GM23248 (cell line): Measurements from ENCODE around the gene TOP3A. TPM values are rescaled to one million over a fixed set of nuclear protein-coding genes. Genes with fewer than 3 reads are reported as not detected.

Experiments
- DNase-seq: peaks from one replicate; pipeline ENCODE4 v3.0.0-alpha.2; 2015
- H2AFZ ChIP-seq: fragments of 200-600 bp; sonication (generic); 2 replicates; pipeline ENCODE4 v1.6.1; 2016; ENCODE audit warnings: antibody characterized with exemption
- H3F3A ChIP-seq: fragments of 200-600 bp; sonication (generic); 2 replicates; pipeline ENCODE4 v1.6.1; 2016; ENCODE audit warnings: mild to moderate bottlenecking, antibody characterized with exemption, mixed run types; ENCODE audit not compliant: insufficient read depth
- H3K27ac ChIP-seq: fragments of 200-600 bp; sonication (generic); 2 replicates; pipeline ENCODE4 v1.5.1; 2016; ENCODE audit warnings: mild to moderate bottlenecking
- H3K27me3 ChIP-seq: fragments of 200-600 bp; sonication (generic); replicated peaks from 2 replicates; pipeline ENCODE4 v1.6.1; 2016; ENCODE audit warnings: mild to moderate bottlenecking; ENCODE audit not compliant: insufficient read depth
- H3K36me3 ChIP-seq: fragments of 200-600 bp; sonication (generic); 2 replicates; pipeline ENCODE4 v1.6.1; 2016; ENCODE audit warnings: low read depth, mild to moderate bottlenecking
- H3K4me1 ChIP-seq: fragments of 200-600 bp; sonication (generic); 2 replicates; pipeline ENCODE4 v1.6.1; 2016; ENCODE audit warnings: mild to moderate bottlenecking; ENCODE audit not compliant: insufficient read depth
- H3K4me2 ChIP-seq: fragments of 200-600 bp; sonication (generic); one replicate; pipeline ENCODE4 v1.6.1; 2016; ENCODE audit warnings: mild to moderate bottlenecking; ENCODE audit not compliant: unreplicated experiment
- H3K4me3 ChIP-seq: fragments of 200-600 bp; sonication (generic); 2 replicates; pipeline ENCODE4 v1.5.1; 2016; ENCODE audit warnings: mild to moderate bottlenecking
- H3K79me2 ChIP-seq: fragments of 200-600 bp; sonication (generic); 2 replicates; pipeline ENCODE4 v1.6.1; 2016; ENCODE audit warnings: mild to moderate bottlenecking; ENCODE audit not compliant: insufficient read depth
- H3K9ac ChIP-seq: fragments of 200-600 bp; sonication (generic); 2 replicates; pipeline ENCODE4 v1.6.1; 2016; ENCODE audit warnings: mild to moderate bottlenecking
- H3K9me2 ChIP-seq: fragments of 200-600 bp; sonication (generic); 2 replicates; pipeline ENCODE4 v1.6.1; 2016; ENCODE audit warnings: mixed run types, mild to moderate bottlenecking, moderate library complexity; ENCODE audit not compliant: insufficient read depth
- H3K9me3 ChIP-seq: fragments of 200-600 bp; sonication (generic); one replicate; pipeline ENCODE4 v1.6.1; 2017; ENCODE audit warnings: low read depth
- H4K20me1 ChIP-seq: fragments of 200-600 bp; sonication (generic); 2 replicates; pipeline ENCODE4 v1.6.0; 2016; ENCODE audit not compliant: insufficient read depth
- EZH2 ChIP-seq: fragments of 200-600 bp; sonication (generic); IDR thresholded peaks from 2 replicates; pipeline ENCODE4 v1.6.1; 2018; ENCODE audit warnings: antibody characterized with exemption, mild to moderate bottlenecking; ENCODE audit not compliant: insufficient read depth, poor library complexity, severe bottlenecking
- EZH2phosphoT487 ChIP-seq: fragments of 200-600 bp; sonication (generic); IDR thresholded peaks from 2 replicates; pipeline ENCODE4 v1.6.1; 2018; ENCODE audit warnings: antibody characterized with exemption, moderate library complexity, mild to moderate bottlenecking, low read depth; ENCODE audit not compliant: insufficient read depth
- WGBS, 2 experiments: methylation state at CpG; one replicate each; pipeline ENCODE4 v1.1.6; 2015 to 2017; ENCODE audit warnings: low lambda C conversion rate in 2 of 2, low coverage in 1 of 2; ENCODE audit errors: missing lambda C conversion rate in 2 of 2; 5-methylcytosine and 5-hydroxymethylcytosine counted together
- in situ Hi-C: fragments of 300-500 bp; cut with MboI; formaldehyde crosslinking; loops from 2 replicates; pipeline ENCODE4 v1.15.0; 2020
- polyA plus RNA-seq: library from polyadenylated mRNA; unstranded; fragments of >200 nt; fragmentation: Nextera tagmentation; extraction: Ambion mirVana; gene quantifications from 2 replicates; pipeline ENCODE4 v1.2.1, GENCODE V29; 2016
- total RNA-seq: library from RNA; depleted of rRNA; stranded (reverse); fragments of >200 nt; shearing (Covaris generic); gene quantifications from 2 replicates; pipeline ENCODE4 v1.2.3, GENCODE V29; 2014

TOP3A gene
- total and polyA plus RNA-seq, 2 experiments from 2014 or later, result 12.2 to 47.1 TPM

GRCh38 chr17:18362698-18363100 is 47.9 kb upstream of the TOP3A start:
- peak; percentile 12 for DNase-seq
- Histone ChIP-seq H3K4me3 (peak overlapping the region; percentile 87), H3K36me3 (no peaks in the 10 kb centered on the region), H2AFZ (peak overlapping the region; percentile 91), H3K9me2 (no peaks in the 10 kb centered on the region), H3K4me1 (no peaks in the 10 kb centered on the region; the same call in 1 of the 2 replicates), H3F3A (no peaks in the 10 kb centered on the region; the same call in 1 of the 2 replicates), H4K20me1 (no peaks in the 10 kb centered on the region), H3K27me3 (no peaks in the 10 kb centered on the region), H3K4me2 (peak overlapping the region; percentile 84), H3K27ac (no peak overlapping the region), H3K9ac (peak overlapping the region; percentile 53), H3K9me3 (no peaks in the 10 kb centered on the region), H3K79me2 (no peaks in the 10 kb centered on the region)
- WGBS, 2 experiments, result 4 to 6% methylated on average over 14 of the region's 14 CpGs
- in situ Hi-C loops, result no loop called here
- no peak for TF ChIP-seq EZH2phosphoT487
- no peak for TF ChIP-seq EZH2

GRCh38 chr17:18361837-18362697 is 47.3 kb upstream of the TOP3A start:
- peaks cover 3% of the 10 kb centered on the region; the same call in 1 of the 2 replicates for H3K4me1 ChIP-seq
- no peak for DNase-seq
- no peak overlapping the region for H3K27ac ChIP-seq
- WGBS, 2 experiments, result 45 to 48% methylated on average over 14 to 15 of the region's 15 CpGs
- H3K4me3 ChIP-seq, result peak overlapping the region; percentile 87; the same call in 1 of the 2 replicates
- peak overlapping the region; percentile 91 for H2AFZ ChIP-seq
- TF ChIP-seq EZH2 (no peak), EZH2phosphoT487 (no peak)
- H3K4me2 ChIP-seq, result no peak overlapping the region
- H3K79me2 ChIP-seq, result no peaks in the 10 kb centered on the region
- no peaks in the 10 kb centered on the region for H3K9me2 ChIP-seq
- H3K9me3 ChIP-seq, result no peaks in the 10 kb centered on the region
- no peaks in the 10 kb centered on the region for H4K20me1 ChIP-seq
- in situ Hi-C loops, result no loop called here
- no peaks in the 10 kb centered on the region for H3K36me3 ChIP-seq
- peaks cover 5% of the 10 kb centered on the region; the same call in 1 of the 2 replicates for H3F3A ChIP-seq
- no peaks in the 10 kb centered on the region for H3K27me3 ChIP-seq
- H3K9ac ChIP-seq, result no peak overlapping the region

GRCh38 chr17:18360518-18360917 is 45.7 kb upstream of the TOP3A start:
- in situ Hi-C loops, result no loop called here

GRCh38 chr17:18356624-18357023 is 41.8 kb upstream of the TOP3A start:
- H3K27me3 ChIP-seq, result no peaks in the 10 kb centered on the region
- H4K20me1 ChIP-seq, result no peaks in the 10 kb centered on the region
- no peak overlapping the region for H3K9ac ChIP-seq
- WGBS, 2 experiments, result 78 to 83% methylated on average over 10 of the region's 10 CpGs
- peaks cover 5% of the 10 kb centered on the region; the same call in 1 of the 2 replicates for H3F3A ChIP-seq
- no peak overlapping the region for H3K4me3 ChIP-seq
- H3K9me2 ChIP-seq, result no peaks in the 10 kb centered on the region
- no peaks in the 10 kb centered on the region for H3K36me3 ChIP-seq
- in situ Hi-C loops, result no loop called here
- H3K9me3 ChIP-seq, result no peaks in the 10 kb centered on the region
- 0 out of 2 replicates have a peak overlapping the region, but pooled peaks have one; percentile 41 for H2AFZ ChIP-seq
- peak; percentile 22 for DNase-seq
- H3K27ac ChIP-seq, result no peak overlapping the region
- no peak overlapping the region for H3K4me2 ChIP-seq
- H3K4me1 ChIP-seq, result peaks cover 9% of the 10 kb centered on the region
- H3K79me2 ChIP-seq, result no peaks in the 10 kb centered on the region
- no peak for TF ChIP-seq EZH2phosphoT487
- no peak for TF ChIP-seq EZH2

More at GRCh38 chr17:18360518-18360917, 45.7 kb upstream of the TOP3A start:
- H3K9ac ChIP-seq, result no peak overlapping the region
- no peak overlapping the region for H2AFZ ChIP-seq
- no peaks in the 10 kb centered on the region for H3K9me3 ChIP-seq
- DNase-seq, result no peak
- H4K20me1 ChIP-seq, result no peaks in the 10 kb centered on the region
- 93 to 98% methylated on average over 8 of the region's 8 CpGs for WGBS, 2 experiments
- H3K4me3 ChIP-seq, result no peak overlapping the region
- no peaks in the 10 kb centered on the region for H3K27me3 ChIP-seq
- no peak for TF ChIP-seq EZH2
- TF ChIP-seq EZH2phosphoT487, result no peak
- H3F3A ChIP-seq, result peaks cover 5% of the 10 kb centered on the region; the same call in 1 of the 2 replicates
- H3K36me3 ChIP-seq, result no peaks in the 10 kb centered on the region
- H3K4me2 ChIP-seq, result no peak overlapping the region
- peaks cover 9% of the 10 kb centered on the region for H3K4me1 ChIP-seq
- H3K9me2 ChIP-seq, result no peaks in the 10 kb centered on the region
- H3K79me2 ChIP-seq, result no peaks in the 10 kb centered on the region
- no peak overlapping the region for H3K27ac ChIP-seq
